Body of pancreas (tissue), 4 donors: ENCODE measurements around the gene PCA3.

ENCODE experiments used
- CTCF ChIP-seq, 7 experiments: fragments of 450-650 bp in 4 of 7; fragments of 200-600 bp in 3 of 7; sonication (generic) in 3 of 7; IDR thresholded peaks; one replicate each; pipeline ENCODE4 v1.5.1; 2016 to 2019; ENCODE audit warnings: antibody characterized with exemption in 7 of 7
- POLR2A ChIP-seq, 3 donors: fragments of 450-650 bp; IDR thresholded peaks; one replicate each; pipeline ENCODE4 v1.6.1; 2016; ENCODE audit warnings: antibody characterized with exemption in 3 of 3, mild to moderate bottlenecking in 2 of 3

DNA sequence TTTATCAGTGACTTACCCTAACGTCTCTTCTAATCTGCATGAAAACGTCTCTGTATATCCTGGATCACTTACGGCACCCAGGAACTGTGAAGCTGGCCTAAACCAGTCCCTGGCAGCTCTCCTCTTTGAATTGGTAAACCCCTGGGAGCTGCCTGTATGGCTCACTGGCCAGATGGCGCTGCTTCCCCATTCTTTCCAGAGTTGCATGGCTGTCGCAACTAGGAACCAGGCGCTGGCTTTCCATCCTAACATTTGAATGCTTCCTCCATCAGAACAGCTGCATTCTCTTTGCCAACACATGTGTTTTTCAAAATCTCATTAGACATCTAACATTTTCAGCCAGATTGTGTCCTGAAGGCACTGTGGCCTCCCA, 8.0 kb upstream of the PCA3 start:
- TF ChIP-seq POLR2A (IDR thresholded peaks at IDR 0.05), result no peak
- no peak for TF ChIP-seq CTCF (IDR thresholded peaks at IDR 0.05)
